ENCODE measurements around the gene SLC25A21. TPM values are rescaled to one million over a fixed set of nuclear protein-coding genes. Genes with fewer than 3 reads are reported as not detected.

The SLC25A21 gene
- total and polyA plus RNA-seq, 10 donors: 0.06 to 1.1 (median 0.22) TPM; not detected in 2

- DNase-seq: no peak
- Histone ChIP-seq H3K4me3 (no peak overlapping the region), H3K36me3 (no peaks in the 10 kb centered on the region), H3K27me3 (replicated peaks in 1 of 7) (no peaks in the 10 kb centered on the region), H3K4me1 (no peaks in the 10 kb centered on the region), H3K9me3 (peaks cover 0 to 5% (median 0%) of the 10 kb centered on the region in 8 donors), H3K27ac (no peak overlapping the region)
- TF ChIP-seq POLR2A (IDR thresholded peaks at IDR 0.05) (no peak), POLR2AphosphoS5 (IDR thresholded peaks at IDR 0.05) (no peak), CTCF (IDR thresholded peaks at IDR 0.05 in 8 of 11, conservative IDR thresholded peaks at IDR 0.05 in 3 of 11) (no peak)
- intact Hi-C loops (cut with DNase I; ENCODE audit: low total_unique reads): no loop called here
- 45 to 75% (median 62%) methylated on average over 3 of the region's 3 CpGs for WGBS, 5 donors
Observed at GRCh38 chr14:36979863-36980262, 192.5 kb downstream of the SLC25A21 start.

- peaks cover 0 to 3% (median 0%) of the 10 kb centered on the region in 8 donors for H3K9me3 ChIP-seq
- TF ChIP-seq POLR2AphosphoS5 (IDR thresholded peaks at IDR 0.05) (no peak), CTCF (IDR thresholded peaks at IDR 0.05 in 8 of 11, conservative IDR thresholded peaks at IDR 0.05 in 3 of 11) (no peak), POLR2A (IDR thresholded peaks at IDR 0.05) (no peak)
- no peak overlapping the region for H3K27ac ChIP-seq
- no peaks in the 10 kb centered on the region for H3K4me1 ChIP-seq
- WGBS, 5 donors: 72 to 83% (median 74%) methylated on average over 5 of the region's 5 CpGs
- intact Hi-C loops (cut with DNase I; ENCODE audit: low total_unique reads): no loop called here
- H3K36me3 ChIP-seq: no peaks in the 10 kb centered on the region
- DNase-seq: no peak
- H3K27me3 ChIP-seq (replicated peaks in 1 of 7): no peaks in the 10 kb centered on the region
- no peak overlapping the region for H3K4me3 ChIP-seq
Observed at GRCh38 chr14:36976571-36977023, 195.8 kb downstream of the SLC25A21 start.

- no peaks in the 10 kb centered on the region for H3K4me1 ChIP-seq
- WGBS, 5 donors: 78 to 89% (median 86%) methylated on average over 3 of the region's 3 CpGs
- TF ChIP-seq CTCF (IDR thresholded peaks at IDR 0.05 in 8 of 11, conservative IDR thresholded peaks at IDR 0.05 in 3 of 11) (no peak), POLR2AphosphoS5 (IDR thresholded peaks at IDR 0.05) (no peak)
- no peaks in the 10 kb centered on the region for H3K36me3 ChIP-seq
- H3K9me3 ChIP-seq: peaks cover 0 to 1% (median 0%) of the 10 kb centered on the region in 8 donors
- no peak for DNase-seq
- no peaks in the 10 kb centered on the region for H3K27me3 ChIP-seq (replicated peaks in 1 of 7)
- no peak overlapping the region for H3K27ac ChIP-seq
- intact Hi-C loops (cut with DNase I; ENCODE audit: low total_unique reads): no loop called here
- no peak overlapping the region for H3K4me3 ChIP-seq
Observed at GRCh38 chr14:36975834-36976233, 196.6 kb downstream of the SLC25A21 start.

GRCh38 chr14:36974985-36975384 lies 197.4 kb downstream of the SLC25A21 start:
- no peak overlapping the region for H3K27ac ChIP-seq
- intact Hi-C loops (cut with DNase I; ENCODE audit: low total_unique reads): no loop called here
- H3K36me3 ChIP-seq: no peaks in the 10 kb centered on the region
- no peaks in the 10 kb centered on the region for H3K4me1 ChIP-seq
- no peak for TF ChIP-seq POLR2A (IDR thresholded peaks at IDR 0.05)
- no peak for TF ChIP-seq CTCF (IDR thresholded peaks at IDR 0.05 in 8 of 11, conservative IDR thresholded peaks at IDR 0.05 in 3 of 11)
- no peak for TF ChIP-seq POLR2AphosphoS5 (IDR thresholded peaks at IDR 0.05)
- WGBS, 5 donors: 71 to 89% (median 78%) methylated on average over 2 of the region's 2 CpGs
- H3K4me3 ChIP-seq: no peak overlapping the region
- H3K9me3 ChIP-seq: no peaks in the 10 kb centered on the region
- no peaks in the 10 kb centered on the region for H3K27me3 ChIP-seq (replicated peaks in 1 of 7)
- no peak for DNase-seq
